RKO (cell line): ENCODE results near the gene RTN4RL1.

ENCODE experiments used
- DNase-seq: peaks from one replicate; pipeline ENCODE4 v3.0.0-alpha.2; 2016; ENCODE audit warnings: low spot score

RTN4RL1 gene

GRCh38 chr17:2025220-2025621 lies at the start of gene RTN4RL1:
Gene RTN4RL1 (minus strand): TSS chr17:2025334. CDS start chr17:2024865, 469 bp downstream.
- no peak for DNase-seq

- DNase-seq = no peak
Observed at GRCh38 chr17:2074919-2075318, 49.8 kb upstream of the RTN4RL1 start.

- DNase-seq = no peak
Observed at GRCh38 chr17:2071455-2072281, 46.5 kb upstream of the RTN4RL1 start.

GRCh38 chr17:2071024-2071385 lies 45.9 kb upstream of the RTN4RL1 start:
- no peak for DNase-seq

GRCh38 chr17:2070241-2071023 lies 45.3 kb upstream of the RTN4RL1 start:
- no peak for DNase-seq

GRCh38 chr17:2068519-2069051 lies 43.5 kb upstream of the RTN4RL1 start:
- DNase-seq = peak; percentile 62

GRCh38 chr17:2068031-2068518 lies 42.9 kb upstream of the RTN4RL1 start:
- no peak for DNase-seq

- no peak for DNase-seq
Observed at GRCh38 chr17:2067608-2068024, 42.5 kb upstream of the RTN4RL1 start.

GRCh38 chr17:2067048-2067561 lies 42.0 kb upstream of the RTN4RL1 start:
- no peak for DNase-seq

GRCh38 chr17:2065949-2066400 lies 40.8 kb upstream of the RTN4RL1 start:
- no peak for DNase-seq

GRCh38 chr17:2064980-2065785 lies 40.0 kb upstream of the RTN4RL1 start:
- DNase-seq = no peak

- no peak for DNase-seq
Observed at GRCh38 chr17:2064520-2064971, 39.4 kb upstream of the RTN4RL1 start.

- DNase-seq = no peak
Observed at GRCh38 chr17:2064147-2064489, 39.0 kb upstream of the RTN4RL1 start.

- no peak for DNase-seq
Observed at GRCh38 chr17:2063261-2064146, 38.4 kb upstream of the RTN4RL1 start.

GRCh38 chr17:2062571-2063183 lies 37.5 kb upstream of the RTN4RL1 start:
- DNase-seq = no peak

- DNase-seq = no peak
Observed at GRCh38 chr17:2061441-2061958, 36.4 kb upstream of the RTN4RL1 start.

- DNase-seq = no peak
Observed at GRCh38 chr17:2060681-2061440, 35.7 kb upstream of the RTN4RL1 start.

GRCh38 chr17:2060385-2060658 lies 35.2 kb upstream of the RTN4RL1 start:
- DNase-seq = no peak
